Neutrophil (primary cell): Measurements from ENCODE around the gene ONECUT3.

Source experiments
- H3K27ac ChIP-seq: fragments of 200-600 bp; sonication (generic); 2 replicates; pipeline ENCODE4 v1.5.1; 2016; ENCODE audit warnings: mild to moderate bottlenecking, moderate library complexity
- H3K27me3 ChIP-seq: fragments of 200-600 bp; sonication (generic); 2 replicates; pipeline ENCODE4 v1.6.0; 2016; ENCODE audit warnings: mild to moderate bottlenecking
- H3K36me3 ChIP-seq: fragments of 200-600 bp; sonication (generic); 2 replicates; pipeline ENCODE4 v1.5.1; 2017
- H3K4me1 ChIP-seq, 2 experiments: fragments of 200-600 bp in 1 of 2; sonication (generic) in 1 of 2; 1 replicate in 1 of 2; 2 replicates in 1 of 2; pipeline versions ENCODE4 v1.5.1 to v1.6.1; 2013 to 2016; ENCODE audit warnings: low read depth in 1 of 2, low read length in 1 of 2, mild to moderate bottlenecking in 1 of 2, moderate library complexity in 1 of 2; ENCODE audit not compliant: control insufficient read depth in 1 of 2, insufficient read depth in 1 of 2
- H3K4me3 ChIP-seq, 2 experiments: fragments of 200-600 bp in 1 of 2; sonication (generic) in 1 of 2; 1 replicate in 1 of 2; 2 replicates in 1 of 2; pipeline ENCODE4 v1.5.1; 2013 to 2016; ENCODE audit warnings: low read depth in 1 of 2, low read length in 1 of 2, mild to moderate bottlenecking in 1 of 2, moderate library complexity in 1 of 2
- H3K9me3 ChIP-seq: fragments of 200-600 bp; sonication (generic); 2 replicates; pipeline ENCODE4 v1.5.1; 2016
- CTCF ChIP-seq: fragments of 200-600 bp; sonication (generic); IDR thresholded peaks from 2 replicates; pipeline ENCODE4 v1.5.1; 2016; ENCODE audit warnings: antibody characterized with exemption

Gene ONECUT3

GRCh38 chr19:1799695-1800342 is 46.5 kb downstream of the ONECUT3 start:
- peaks cover 0 to 3% of the 10 kb centered on the region in 2 experiments for H3K4me1 ChIP-seq
- no peak for TF ChIP-seq CTCF
- peaks cover 37% of the 10 kb centered on the region for H3K36me3 ChIP-seq
- H3K4me3 ChIP-seq: no peak overlapping the region
- no peak overlapping the region for H3K27ac ChIP-seq
- no peaks in the 10 kb centered on the region for H3K9me3 ChIP-seq
- peaks cover 23% of the 10 kb centered on the region for H3K27me3 ChIP-seq

- Histone ChIP-seq H3K27ac (no peak overlapping the region), H3K36me3 (peaks cover 57% of the 10 kb centered on the region), H3K4me3 (no peak overlapping the region), H3K27me3 (no peaks in the 10 kb centered on the region), H3K4me1 (no peaks in the 10 kb centered on the region), H3K9me3 (no peaks in the 10 kb centered on the region)
- TF ChIP-seq CTCF: no peak
These were observed 51.6 kb downstream of the ONECUT3 start for GRCh38 chr19:1804858-1805257.

- TF ChIP-seq CTCF: no peak
- H3K36me3 ChIP-seq: peaks cover 51% of the 10 kb centered on the region
- H3K4me3 ChIP-seq: no peak overlapping the region
- H3K27ac ChIP-seq: no peak overlapping the region
- H3K4me1 ChIP-seq: no peaks in the 10 kb centered on the region
- no peaks in the 10 kb centered on the region for H3K27me3 ChIP-seq
- no peaks in the 10 kb centered on the region for H3K9me3 ChIP-seq
These were observed 52.3 kb downstream of the ONECUT3 start for GRCh38 chr19:1805401-1806183.

- no peak overlapping the region for H3K27ac ChIP-seq
- peaks cover 46% of the 10 kb centered on the region for H3K36me3 ChIP-seq
- no peak overlapping the region for H3K4me3 ChIP-seq
- peaks cover under 1 to 2% of the 10 kb centered on the region in 2 experiments for H3K4me1 ChIP-seq
- no peak for TF ChIP-seq CTCF
- H3K9me3 ChIP-seq: no peaks in the 10 kb centered on the region
- H3K27me3 ChIP-seq: no peaks in the 10 kb centered on the region
These were observed 53.1 kb downstream of the ONECUT3 start for GRCh38 chr19:1806184-1807029.

GRCh38 chr19:1807030-1807694 is 53.9 kb downstream of the ONECUT3 start:
- Histone ChIP-seq H3K9me3 (no peaks in the 10 kb centered on the region), H3K36me3 (peaks cover 45% of the 10 kb centered on the region), H3K4me1 (peaks cover 6 to 9% of the 10 kb centered on the region in 2 experiments), H3K27ac (no peak overlapping the region), H3K27me3 (no peaks in the 10 kb centered on the region), H3K4me3 (no peak overlapping the region)
- no peak for TF ChIP-seq CTCF
